GM12874 (cell line): ENCODE data around the gene ADRA1B.

Source experiments
- TF ChIP-seq, protein P1 (sequence below): IDR thresholded peaks from 2 replicates; pipeline ENCODE4 v1.5.1; 2011; ENCODE audit warnings: low read depth, mild to moderate bottlenecking, control low read depth, low read length, moderate library complexity; ENCODE audit not compliant: insufficient read depth

The ADRA1B gene

DNA sequence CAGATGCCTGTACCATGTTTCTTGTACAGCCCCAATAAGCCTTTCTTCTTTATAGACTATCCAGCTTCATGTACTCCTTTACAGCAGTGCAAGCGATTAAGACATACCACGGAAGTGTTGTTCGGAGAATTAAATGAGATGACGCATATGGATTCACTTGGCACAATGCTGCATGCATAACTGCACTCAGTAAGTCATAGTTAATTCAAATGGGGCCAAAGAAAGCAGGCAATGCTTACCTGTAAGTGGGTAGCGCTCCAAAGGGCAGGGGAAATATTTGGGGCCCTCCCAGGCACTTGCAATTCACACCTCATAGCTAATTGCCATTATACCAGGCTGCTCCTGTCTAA, 7.7 kb upstream of the ADRA1B start:
- TF ChIP-seq, protein P1, sequence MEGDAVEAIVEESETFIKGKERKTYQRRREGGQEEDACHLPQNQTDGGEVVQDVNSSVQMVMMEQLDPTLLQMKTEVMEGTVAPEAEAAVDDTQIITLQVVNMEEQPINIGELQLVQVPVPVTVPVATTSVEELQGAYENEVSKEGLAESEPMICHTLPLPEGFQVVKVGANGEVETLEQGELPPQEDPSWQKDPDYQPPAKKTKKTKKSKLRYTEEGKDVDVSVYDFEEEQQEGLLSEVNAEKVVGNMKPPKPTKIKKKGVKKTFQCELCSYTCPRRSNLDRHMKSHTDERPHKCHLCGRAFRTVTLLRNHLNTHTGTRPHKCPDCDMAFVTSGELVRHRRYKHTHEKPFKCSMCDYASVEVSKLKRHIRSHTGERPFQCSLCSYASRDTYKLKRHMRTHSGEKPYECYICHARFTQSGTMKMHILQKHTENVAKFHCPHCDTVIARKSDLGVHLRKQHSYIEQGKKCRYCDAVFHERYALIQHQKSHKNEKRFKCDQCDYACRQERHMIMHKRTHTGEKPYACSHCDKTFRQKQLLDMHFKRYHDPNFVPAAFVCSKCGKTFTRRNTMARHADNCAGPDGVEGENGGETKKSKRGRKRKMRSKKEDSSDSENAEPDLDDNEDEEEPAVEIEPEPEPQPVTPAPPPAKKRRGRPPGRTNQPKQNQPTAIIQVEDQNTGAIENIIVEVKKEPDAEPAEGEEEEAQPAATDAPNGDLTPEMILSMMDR = no peak

DNA sequence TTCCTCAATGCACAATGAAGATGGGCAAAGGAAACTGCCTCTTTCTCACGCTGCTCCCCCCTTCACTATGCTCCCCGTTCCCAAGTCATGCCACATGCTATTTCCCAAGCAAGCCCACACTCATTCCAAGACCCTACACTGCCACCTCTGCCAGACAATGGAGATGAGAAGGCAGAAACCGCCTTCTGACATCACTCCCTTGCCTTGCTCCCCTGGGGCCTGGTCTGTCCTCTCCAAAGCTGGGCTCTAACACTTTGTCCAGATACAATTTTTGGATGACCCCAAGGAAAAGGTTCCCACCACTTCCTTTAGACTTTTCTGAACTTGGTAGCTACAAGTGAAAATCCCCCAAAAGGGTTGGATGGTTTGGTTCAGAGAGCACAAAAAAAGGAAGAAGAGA, 7.2 kb upstream of the ADRA1B start:
- TF ChIP-seq, protein P1 = no peak

- TF ChIP-seq, protein P1 = no peak
These were observed 6.0 kb upstream of the ADRA1B start for GRCh38 chr5:159910207-159910842.

- TF ChIP-seq, protein P1 = no peak
These were observed 5.4 kb upstream of the ADRA1B start for GRCh38 chr5:159910843-159911229.

DNA sequence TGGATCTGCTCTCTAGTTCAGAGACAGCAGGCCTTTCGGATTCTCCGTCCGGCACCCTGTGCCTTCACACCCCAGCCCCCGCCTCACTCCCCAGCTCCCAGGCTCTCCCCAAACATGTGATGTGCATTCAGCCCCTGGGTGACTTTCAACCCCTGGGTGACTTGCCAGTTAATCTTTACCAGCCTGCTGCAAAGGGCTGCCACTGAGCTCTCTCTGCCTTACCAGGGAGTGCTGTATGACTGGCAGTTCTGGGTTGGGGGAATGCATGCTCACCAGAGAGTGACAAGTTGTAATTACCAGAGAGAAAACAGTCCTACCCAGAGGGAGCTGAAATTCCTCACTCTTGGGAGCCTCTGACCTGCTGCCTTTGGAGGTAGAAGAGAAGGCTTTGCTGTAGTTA, 4.9 kb upstream of the ADRA1B start:
- TF ChIP-seq, protein P1 = no peak

DNA sequence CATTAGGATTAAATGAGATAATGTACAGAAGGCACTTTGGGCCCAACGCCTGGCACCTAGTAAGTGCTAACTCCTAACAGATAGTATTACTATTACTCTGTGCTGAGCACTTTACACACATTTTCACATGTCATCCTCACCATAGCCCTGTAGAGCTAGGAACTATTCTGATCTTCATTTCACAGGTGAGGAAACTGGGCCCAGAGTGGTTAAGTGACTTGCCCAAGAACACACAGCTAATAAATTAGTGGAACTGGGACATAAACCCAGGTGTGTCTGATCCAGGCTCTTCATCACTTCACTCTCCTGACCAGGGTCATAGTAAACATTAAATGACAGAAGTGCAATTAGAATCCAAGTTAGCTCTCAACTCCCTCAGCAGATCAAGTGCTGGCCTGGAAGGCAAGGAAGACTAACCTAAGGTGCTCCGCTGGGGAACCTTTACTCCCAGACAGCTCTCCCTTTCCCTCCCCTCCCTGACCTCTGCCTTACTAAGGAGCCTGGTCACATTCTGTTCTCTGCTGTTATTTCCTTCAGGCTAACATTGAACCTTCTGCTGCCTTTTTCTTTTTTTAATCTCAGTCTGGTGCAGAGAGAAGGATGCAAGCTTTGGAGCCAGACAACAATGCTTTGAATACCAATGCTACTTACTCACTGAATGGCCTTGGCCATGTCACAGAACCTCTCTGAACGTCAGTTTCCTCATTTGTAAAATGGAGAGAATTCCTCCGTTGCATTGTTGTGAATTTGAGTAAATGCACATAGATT, 4.1 kb upstream of the ADRA1B start:
- TF ChIP-seq, protein P1 = no peak

GRCh38 chr5:159913048-159913447, 3.2 kb upstream of the ADRA1B start:
- TF ChIP-seq, protein P1 = no peak
